ELF-1 (cell line): Measurements from ENCODE around the gene CHAC1.
"Not testable (repeated sequence)": the region's sequence is repeated elsewhere in the genome, so short reads cannot be mapped to it uniquely, and the experiment has no call there.

ENCODE experiments used
- DNase-seq: peaks from one replicate; pipeline ENCODE4 v3.0.0-alpha.2; 2016; ENCODE audit warnings: low read depth, low spot score

The CHAC1 gene

DNA sequence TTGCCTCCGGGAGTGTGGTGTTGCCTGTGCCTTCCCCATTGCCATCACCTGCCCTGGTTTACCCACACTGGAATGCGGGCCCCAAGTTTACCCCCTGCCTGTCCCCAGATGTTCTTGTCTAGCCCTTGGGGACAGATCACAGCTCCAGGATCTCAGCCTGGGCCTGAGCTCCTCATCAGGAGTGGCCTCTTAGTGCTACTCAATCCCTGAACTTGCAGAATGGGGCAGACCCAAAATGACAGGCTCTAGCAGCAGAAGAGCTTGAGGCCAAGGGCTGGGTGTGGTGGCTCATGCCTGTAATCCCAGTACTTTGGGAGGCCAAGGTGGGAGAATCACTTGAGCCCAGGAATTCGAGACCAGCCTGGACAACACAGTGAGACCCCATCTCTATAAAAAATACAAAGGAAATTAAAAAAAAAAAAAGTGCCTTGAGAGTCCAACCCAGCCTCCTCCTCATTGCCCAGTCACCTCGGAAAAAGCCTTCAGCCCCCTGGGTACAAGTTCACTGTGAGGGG is 3.8 kb downstream of the CHAC1 start:
- no peak for DNase-seq

DNA sequence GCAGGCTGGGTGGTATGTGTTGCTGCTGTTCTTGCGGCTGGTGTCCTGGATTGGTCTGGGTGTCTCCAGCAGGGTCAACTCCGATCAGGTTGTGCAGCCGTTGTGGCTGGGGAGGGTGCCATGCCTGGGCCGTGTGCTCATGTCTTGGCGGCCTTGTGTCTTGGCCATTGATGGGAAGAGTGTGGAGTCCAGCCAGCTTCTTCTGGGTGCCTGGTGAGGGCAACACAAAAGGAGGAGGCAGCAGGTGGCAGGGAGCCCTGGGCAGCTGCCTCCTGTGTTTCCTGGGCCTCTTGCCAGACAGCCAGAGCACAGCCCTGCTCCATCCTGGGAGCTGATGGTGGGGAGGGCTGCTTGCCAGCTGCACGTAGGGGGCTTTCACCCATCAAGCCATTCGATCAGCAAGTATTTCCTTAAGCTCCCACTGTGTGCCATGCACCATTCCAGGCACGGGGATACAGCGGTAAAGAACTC is 4.3 kb downstream of the CHAC1 start:
- DNase-seq = no peak

DNA sequence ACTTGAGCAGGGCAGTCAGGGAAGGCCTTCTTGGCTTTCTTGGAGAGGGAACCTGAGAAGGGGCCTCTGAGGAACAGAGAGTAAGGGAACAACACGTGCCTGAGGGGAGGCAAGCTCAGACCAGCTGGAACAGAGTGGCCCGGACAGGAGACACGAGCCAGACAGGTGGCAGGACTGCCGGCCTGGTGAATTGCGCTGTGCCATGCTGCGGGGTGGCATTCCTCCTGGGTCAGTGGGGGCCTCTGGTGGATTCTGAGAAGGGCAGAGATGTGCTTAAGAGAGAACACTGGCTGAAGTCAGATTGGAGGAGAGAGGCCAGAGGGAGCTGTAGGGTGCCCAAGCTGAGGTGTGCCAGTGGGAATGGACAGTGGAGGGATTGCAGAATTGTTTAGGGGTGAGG is 4.9 kb downstream of the CHAC1 start:
- no peak for DNase-seq

DNA sequence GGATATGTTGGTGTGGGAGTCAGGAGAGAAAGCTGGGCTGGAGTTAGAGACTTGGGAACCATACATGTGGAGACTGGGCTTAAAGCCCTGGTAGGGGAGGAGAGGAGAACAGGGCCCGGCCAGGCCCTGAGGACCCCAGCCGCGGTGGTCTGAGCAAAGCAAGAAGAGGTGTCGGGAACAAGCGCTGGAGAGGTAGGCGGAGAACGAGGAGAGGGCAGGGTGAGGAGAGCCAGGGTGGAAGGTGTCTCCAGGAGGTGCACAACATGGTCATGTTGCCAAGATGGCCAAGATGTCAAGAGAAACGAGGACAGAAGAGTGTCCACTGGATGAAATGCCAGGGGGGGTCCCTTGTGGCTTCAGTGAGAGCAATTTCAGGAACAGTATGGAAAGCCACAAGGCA is 5.5 kb downstream of the CHAC1 start:
- no peak for DNase-seq

DNA sequence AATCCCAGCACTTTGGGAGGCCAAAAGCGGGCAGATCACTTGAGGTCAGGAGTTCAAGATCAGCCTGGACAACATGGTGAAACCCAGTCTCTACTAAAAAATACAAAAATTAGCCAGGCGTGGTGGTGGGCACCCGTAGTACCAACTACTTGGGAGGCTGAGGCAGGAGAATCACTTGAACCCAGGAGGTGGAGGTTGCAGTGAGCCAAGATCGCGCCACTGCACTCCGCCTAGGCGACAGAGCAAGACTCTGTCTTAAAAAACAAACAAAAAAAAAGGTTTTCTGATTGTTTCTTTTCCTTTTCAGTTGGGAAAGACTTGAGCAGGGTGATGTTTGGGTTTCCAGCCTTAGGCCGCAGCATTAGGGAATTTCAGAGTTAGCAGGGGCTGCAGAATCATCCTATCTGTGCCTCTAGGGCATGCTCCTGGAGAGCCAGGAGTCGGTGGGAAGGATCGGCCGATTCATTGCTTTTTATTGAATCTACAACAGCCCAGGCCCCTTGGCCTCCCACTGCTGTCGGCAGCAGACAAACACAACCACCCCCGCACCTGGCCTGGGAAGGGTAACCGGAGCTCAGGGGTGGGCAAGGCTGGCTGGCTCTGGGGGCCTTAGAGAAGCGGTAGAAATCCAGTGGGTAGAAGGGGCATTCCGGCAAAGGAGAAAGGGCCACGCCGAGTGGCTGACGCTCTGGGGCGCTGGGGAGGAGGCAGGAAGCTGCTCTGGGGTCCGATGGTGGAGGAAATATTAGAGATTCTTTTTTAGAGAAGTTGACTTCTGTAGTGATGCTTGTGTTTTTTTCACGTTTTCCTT is 6.3 kb downstream of the CHAC1 start:
- peak; percentile 89 for DNase-seq

DNA sequence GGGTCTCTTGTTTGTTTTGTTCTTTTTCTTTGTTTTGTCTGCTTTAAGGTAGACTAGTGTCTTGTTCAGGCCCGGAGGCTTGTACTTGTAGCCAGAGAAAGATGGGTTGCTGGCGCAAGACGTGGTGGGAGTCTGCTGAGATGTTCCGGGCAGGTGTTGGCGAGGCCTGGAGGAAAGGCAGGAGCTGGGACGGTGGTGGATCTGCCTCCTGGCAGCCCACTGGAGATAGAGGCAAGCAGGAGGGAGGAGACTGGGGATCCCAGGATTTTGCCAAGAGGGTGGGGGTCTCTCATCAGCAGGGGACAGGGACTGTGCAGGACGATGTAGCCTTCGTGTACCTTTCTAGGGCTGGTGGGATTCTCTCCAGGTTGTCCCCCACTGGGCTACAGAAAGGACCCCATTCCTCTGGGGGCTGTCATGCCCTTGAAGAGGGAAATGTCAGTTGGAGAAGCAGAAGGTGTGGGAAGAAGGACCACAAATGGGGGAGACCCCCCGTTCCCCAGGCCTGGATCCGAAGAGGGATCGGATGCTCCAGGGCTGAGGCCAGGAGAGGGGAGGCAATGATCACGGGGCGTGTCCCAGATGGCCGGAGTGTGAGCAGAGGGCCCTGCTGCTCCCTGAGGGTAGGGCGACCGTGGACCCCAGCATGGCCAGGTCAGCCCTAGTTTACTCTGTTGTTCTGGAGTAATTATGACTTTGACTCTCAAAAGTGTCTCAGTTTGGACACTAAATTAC is 7.0 kb downstream of the CHAC1 start:
- no peak for DNase-seq

DNA sequence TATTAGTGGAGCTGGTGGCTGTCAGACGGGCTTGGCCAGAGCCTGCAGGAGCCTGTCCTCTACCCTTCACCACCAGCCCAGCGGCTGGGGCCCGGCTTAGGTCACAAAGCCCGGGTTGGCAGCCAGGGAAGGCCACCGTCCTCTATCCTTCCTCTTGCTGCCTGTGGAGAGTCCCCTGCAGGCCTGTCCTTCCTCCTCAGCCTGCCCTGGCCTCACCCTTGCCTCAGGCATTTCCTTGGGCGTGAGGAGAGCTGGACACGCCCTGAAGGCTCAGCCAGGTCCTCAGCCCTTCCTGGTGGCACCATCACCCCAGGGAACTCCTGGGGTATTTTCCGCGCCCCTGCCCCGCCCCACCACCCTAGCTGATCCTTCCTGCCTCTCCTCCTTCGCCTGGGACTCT is 7.7 kb downstream of the CHAC1 start:
- no peak for DNase-seq

DNA sequence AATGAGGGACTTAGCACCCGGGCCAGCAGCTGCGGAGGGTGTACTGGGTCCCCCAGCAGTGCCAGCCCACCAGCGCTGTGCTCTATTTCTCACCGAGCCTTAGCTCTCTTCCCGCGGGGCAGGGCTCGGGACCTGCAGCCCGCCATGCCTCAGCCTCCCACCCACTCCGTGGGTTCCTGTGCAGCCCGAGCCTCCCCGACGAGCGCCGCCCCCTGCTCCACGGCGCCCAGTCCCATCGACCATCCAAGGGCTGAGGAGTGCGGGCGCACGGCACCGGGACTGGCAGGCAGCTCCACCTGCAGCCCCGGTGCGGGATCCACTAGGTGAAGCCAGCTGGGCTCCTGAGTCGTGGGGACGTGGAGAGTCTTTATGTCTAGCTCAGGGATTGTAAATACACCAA is 8.5 kb downstream of the CHAC1 start:
- DNase-seq = not testable (repeated sequence)

DNA sequence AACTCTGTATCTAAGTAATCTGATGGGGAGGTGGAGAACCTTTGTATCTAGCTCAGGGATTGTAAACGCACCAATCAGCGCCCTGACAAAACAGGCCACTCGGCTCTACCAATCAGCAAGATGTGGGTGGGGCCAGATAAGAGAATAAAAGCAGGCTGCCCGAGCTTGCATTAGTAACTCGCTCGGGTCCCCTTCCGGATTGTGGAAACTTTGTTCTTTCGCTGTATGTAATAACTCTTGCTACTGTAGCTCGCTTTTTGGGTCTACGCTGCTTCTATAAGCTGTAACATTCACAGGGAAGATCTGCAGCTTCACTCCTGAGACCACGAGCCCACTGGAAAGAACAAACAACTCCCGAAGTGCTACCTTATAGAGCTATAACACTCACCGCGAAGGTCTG is 9.0 kb downstream of the CHAC1 start:
- not testable (repeated sequence) for DNase-seq

DNA sequence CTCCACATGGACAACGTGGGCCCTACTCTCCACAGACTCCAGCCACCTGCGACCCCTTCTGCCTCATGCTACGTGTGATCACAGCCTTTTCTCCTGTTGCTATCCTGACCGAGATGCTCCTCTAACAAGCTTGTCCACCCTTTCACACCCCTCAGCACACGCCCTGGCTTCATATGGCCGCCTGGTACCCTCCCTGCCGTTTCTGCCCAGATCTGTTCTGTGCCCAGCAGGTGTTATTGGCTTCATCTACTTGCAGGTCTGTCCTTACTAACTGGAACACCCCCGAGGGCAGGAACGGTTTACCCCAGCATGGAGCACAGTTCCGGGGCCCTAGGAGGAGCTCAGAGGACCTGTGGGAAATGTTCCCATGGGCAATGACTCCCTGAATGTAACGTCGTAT is 9.9 kb downstream of the CHAC1 start:
- no peak for DNase-seq

DNA sequence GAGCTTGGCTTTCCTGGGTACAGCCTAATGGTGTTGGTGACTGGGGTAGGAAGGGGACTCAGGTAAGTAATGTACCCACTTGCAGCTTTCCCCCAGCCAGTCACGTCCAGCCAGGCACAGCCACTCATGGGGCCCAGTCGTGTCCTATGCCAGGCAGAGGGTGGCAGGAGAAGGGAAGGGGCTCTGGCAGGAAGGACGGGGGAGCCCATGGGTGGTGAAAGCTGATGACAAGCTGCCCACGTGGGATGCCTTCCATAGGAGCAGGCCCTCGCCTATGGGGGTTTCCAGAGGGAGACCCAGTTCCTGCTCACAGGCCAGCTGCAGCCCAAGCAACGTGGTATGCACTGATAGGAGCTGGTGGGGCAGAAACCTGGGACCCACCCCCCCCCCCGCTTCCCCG is 10.7 kb downstream of the CHAC1 start:
- DNase-seq = no peak

DNA sequence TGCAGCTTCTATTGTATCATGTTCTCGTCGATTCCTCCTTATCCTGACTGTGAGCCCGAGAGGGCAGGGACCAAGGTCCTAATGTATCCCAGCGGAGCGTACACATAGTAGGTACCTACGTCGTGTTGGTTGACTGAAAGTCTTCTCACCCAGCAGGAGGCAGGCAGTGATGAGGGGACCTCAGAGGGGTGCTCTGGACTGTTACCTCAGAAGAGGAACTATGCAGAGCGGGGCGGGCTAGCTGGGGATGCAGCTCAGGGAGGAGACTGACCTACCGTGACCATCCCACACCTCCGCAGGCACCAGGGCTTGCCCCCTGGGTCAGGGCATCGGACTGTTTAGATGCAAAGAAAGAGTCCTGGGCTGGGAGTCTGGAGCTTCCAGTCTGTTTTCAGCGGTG is 11.4 kb downstream of the CHAC1 start:
- no peak for DNase-seq

DNA sequence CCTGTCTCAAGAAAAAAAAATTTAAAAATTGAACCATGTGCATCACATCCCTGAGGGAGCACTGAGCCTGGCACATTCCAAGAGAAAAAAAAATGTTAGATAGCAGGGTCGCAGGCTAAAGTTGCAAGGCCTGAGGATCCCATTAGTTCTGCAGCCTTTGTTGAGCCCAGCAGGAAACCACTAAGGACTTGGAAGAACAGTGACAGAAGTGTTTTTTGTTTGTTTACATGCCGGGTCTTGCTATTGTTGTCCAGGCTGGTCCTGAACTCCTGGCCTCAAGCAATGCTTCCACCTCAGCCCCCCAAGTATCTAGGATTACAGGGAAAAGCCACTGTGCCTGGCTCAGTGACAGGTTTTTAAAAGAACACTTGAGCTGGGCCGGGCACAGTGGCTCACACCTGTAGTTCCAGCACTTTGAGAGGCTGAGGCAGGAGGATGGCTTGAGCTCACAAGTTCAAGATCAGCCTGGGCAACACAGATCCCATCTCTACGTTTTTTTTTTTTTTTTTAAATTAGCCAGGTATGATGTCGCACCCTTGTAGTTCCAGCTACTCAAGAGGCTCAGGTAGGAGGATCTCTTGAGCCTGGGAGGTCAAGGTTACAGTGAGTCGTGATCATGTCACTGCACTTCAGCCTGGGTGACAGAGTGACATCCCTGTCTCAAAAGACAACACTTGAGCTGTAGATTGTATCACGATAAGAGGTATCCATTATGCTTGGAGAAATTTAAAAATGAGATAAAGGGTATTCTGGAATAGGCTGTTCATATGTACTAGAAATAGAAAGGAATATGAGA is 15.2 kb downstream of the CHAC1 start:
- peak; percentile 90 for DNase-seq

DNA sequence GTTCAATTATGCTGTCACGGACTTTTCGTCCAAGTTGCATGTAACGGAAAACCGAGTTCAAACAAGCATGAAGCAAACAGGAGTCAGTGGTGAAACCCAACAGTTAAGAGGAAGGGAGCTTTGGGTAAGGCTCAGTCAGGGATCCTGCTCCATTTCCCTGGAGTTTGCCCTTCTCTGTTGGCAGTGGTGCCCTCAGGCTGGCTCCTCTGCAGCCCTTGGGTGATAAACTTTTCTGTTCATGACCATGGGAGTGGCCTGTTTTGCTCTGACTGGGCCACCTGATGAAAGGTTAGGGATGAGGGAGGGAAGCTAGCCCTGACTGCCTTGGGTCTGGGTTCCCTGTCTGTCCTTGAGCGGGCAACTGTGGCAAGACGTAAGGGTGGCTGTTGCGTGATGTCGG is 16.1 kb downstream of the CHAC1 start:
- DNase-seq = no peak

DNA sequence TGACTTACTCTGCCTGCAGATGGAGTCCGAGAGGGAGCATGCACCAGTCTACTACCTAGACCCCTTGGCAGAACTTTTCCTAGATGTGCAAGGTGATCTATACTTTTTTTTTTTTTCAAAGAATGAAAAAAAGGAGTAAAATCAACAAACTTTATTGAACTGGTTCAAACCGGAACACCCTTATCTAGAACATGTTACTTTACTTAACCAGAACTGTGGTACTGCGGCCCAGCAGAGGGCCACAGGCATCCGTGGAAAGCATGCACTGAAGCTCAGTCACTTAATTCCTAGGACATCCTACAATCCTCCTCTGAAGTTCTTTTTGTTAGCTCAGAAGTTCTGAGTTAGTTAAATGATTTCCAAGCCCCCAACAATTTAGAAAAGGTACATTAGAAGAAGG is 21.6 kb downstream of the CHAC1 start:
- DNase-seq = no peak

DNA sequence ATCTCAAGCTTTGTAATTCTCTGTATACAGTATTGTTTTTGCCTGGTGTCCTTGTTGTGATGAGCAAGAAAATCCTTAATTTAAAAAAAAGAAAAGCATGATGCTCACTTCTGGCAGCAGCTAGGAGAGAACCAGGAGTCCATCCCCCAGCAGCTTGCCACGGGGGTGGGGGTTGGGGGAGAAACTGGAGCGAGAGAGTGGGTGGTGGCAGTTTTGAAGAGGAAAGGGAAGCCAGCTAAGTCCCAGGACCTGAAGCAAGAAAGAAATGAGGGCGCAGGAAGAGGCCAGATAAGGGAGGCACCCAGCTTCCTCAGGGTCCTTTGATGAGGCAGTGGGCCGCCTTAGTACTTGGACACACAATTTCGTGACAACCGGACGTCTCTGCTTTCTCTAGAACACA is 23.5 kb downstream of the CHAC1 start:
- DNase-seq = no peak

DNA sequence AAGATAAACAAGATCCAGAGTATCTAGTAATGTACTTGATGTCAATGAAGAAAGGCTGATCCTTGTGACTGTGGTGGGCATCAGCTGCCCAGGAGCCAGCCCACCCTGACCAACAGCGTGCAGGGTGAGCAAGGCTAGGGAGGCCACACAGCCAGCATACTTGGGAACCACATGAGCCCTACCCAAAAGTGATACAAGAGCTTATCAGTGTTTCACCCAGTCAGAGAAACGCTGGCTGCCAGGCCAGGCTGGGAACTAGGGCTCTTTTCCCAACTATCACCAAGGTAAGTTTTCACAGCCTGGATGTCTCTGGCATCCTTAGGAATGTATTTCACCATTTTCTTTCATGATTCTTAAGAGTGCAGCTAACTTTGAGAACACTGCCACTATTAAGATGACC is 24.9 kb downstream of the CHAC1 start:
- no peak for DNase-seq

DNA sequence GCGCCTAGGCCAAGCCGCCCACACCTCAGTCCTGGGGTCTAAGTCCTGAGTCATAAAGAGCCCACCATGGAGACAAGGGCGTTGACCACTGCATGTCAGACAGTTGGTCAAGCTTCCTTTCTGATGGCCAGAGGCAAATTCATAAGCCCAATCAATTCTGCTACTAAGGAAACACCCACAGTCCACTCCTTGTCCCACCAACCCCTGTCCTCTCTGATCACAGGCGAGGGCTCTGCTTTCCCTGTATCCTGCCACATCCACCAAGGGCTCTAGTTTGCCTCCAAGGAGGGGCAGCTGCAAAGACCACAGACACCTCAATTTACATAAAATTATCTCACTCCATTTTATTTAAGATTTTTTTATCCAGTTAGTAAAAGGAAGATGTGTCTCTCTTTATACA is 25.3 kb downstream of the CHAC1 start:
- DNase-seq = no peak

DNA sequence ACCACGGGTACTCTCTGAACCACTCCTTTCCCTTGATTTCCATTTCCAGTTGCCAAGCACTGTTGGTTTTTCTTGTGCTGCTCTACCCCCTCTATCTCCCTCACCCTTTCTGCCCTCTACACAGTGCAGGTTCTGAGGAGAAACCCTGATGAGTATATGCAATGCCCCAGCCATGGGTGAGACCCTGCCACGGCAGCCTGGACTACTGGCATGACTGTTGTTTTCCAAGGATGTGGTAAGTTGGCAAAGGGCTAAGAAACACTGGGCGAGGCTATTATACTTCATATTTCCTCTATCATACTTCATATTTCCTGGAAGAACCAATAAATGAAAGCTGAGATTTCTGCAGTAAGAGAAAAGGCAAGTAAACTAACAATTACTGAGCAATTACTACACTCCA is 27.9 kb downstream of the CHAC1 start:
- no peak for DNase-seq

DNA sequence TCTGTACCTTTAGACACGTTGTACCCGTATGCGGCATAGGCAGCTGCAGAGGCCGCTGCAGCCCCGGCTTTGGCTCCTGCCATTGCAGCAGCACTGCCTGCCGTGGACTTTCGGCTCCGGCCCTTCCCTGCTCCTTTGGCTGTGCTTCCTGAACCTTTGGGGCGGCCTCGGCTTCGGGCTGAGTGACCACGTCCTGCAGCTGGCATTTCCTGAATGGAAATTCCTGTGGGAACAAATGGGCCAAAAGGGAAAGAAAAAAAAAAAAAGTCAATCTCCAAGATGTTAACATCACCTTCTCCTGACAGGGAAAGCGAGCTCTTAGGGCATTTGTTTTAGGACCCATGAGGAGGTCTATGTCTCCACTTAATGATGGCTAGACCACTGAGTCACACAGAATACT is 29.6 kb downstream of the CHAC1 start:
- no peak for DNase-seq

DNA sequence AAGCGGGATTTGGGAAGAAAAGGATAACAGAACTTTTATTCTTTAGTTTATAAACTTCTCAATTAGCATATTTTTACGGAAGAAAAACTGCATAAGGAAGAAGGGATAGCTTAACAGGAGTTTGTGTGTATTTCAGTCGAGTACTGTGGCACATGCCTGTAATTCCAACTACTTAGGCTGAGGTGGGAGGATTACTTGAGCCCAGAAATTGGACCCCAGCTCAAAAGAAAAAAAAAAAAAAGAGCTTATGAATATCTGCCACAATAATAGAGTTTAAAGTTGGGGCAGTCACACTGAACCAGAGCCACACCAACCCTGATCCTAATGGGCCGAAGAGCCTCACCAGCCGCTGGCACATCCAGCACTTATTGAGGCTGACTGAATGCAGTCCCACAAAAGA is 31.1 kb downstream of the CHAC1 start:
- no peak for DNase-seq

DNA sequence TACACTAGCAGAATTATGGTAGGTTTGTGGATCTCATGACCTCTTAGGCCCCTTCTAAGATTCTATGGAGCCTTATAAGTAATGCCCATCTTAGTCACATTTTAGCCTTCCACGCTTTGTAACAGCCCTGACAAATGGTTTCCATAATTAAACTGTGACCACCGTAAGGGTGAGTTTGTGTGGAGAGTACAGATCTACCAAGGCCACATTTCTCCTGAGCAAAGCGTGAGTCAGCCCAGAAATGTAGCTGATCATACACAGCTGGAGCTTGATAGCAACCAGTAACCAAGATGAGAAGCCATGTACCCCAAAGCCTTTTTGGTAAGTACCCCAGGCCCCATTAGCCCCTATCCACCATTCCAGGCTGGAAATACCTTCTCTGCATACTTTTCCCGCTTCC is 31.7 kb downstream of the CHAC1 start:
- no peak for DNase-seq
